ENCODE results near the gene C1orf52. TPM values are rescaled to one million over a fixed set of nuclear protein-coding genes. Genes with fewer than 3 reads are reported as not detected.

C1orf52 gene
- total RNA-seq, 1 donor from 2014 or later, result 22.5 TPM

DNA sequence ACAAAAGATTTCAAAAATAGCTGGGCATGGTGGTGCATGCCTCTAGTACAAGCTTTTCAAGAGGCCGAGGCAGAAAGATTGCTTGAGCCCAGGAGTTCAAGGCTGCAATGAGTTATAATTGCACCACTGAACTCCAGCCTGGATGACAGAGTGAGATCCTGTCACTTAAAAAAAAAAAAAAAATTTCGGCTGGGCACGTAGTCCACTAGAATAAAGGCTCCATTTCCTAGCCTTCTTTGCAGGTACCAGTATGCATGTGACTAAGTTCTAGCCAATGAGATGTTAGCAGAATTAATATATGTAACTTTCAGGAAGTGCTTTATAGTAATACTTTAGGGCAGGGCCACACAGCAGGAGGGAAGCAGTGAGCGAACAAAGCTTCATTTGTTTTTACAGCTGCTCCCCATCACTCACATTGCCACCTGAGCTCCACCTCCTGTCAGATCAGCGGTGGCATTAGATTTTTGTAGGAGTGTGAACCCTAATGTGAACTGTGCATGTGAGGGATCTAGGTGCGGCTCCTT, 29.8 kb downstream of the C1orf52 start:
- Histone ChIP-seq H3K27ac (no peak overlapping the region), H3K4me1 (peaks cover 11% of the 10 kb centered on the region), H3K27me3 (no peaks in the 10 kb centered on the region), H3K9me3 (no peaks in the 10 kb centered on the region), H3K4me3 (no peak overlapping the region), H3K36me3 (no peaks in the 10 kb centered on the region)
- DNase-seq (no peak), ATAC-seq (no peak)
- TF ChIP-seq, protein P1, sequence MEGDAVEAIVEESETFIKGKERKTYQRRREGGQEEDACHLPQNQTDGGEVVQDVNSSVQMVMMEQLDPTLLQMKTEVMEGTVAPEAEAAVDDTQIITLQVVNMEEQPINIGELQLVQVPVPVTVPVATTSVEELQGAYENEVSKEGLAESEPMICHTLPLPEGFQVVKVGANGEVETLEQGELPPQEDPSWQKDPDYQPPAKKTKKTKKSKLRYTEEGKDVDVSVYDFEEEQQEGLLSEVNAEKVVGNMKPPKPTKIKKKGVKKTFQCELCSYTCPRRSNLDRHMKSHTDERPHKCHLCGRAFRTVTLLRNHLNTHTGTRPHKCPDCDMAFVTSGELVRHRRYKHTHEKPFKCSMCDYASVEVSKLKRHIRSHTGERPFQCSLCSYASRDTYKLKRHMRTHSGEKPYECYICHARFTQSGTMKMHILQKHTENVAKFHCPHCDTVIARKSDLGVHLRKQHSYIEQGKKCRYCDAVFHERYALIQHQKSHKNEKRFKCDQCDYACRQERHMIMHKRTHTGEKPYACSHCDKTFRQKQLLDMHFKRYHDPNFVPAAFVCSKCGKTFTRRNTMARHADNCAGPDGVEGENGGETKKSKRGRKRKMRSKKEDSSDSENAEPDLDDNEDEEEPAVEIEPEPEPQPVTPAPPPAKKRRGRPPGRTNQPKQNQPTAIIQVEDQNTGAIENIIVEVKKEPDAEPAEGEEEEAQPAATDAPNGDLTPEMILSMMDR (IDR thresholded peaks at IDR 0.05), result no peak
- intact Hi-C loops (cut with DNase I), result no loop called here

DNA sequence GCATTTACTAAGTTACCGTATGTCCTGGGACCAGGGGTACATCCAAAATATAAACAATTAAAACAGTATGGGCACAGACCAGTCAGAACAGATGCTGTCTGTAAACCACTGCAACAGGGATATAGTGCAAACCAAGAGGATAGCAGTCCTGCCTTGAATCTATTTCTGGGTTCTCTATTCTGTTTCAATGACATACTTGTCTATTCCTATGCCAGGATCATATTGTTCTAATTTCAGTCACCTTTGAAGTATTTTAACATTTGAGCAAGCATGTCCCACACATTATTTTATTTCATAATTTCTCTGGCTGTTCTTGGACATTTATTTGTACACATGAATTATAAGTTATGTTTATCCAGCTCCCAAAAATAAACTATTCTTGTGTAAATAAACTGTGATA, 30.5 kb downstream of the C1orf52 start:
- no peaks in the 10 kb centered on the region for H3K27me3 ChIP-seq
- no peak overlapping the region for H3K27ac ChIP-seq
- no peak overlapping the region for H3K4me3 ChIP-seq
- DNase-seq (no peak), ATAC-seq (no peak)
- intact Hi-C loops (cut with DNase I), result no loop called here
- H3K36me3 ChIP-seq, result no peaks in the 10 kb centered on the region
- H3K4me1 ChIP-seq, result peaks cover 11% of the 10 kb centered on the region
- TF ChIP-seq, protein P1 (IDR thresholded peaks at IDR 0.05), result no peak
- no peaks in the 10 kb centered on the region for H3K9me3 ChIP-seq

DNA sequence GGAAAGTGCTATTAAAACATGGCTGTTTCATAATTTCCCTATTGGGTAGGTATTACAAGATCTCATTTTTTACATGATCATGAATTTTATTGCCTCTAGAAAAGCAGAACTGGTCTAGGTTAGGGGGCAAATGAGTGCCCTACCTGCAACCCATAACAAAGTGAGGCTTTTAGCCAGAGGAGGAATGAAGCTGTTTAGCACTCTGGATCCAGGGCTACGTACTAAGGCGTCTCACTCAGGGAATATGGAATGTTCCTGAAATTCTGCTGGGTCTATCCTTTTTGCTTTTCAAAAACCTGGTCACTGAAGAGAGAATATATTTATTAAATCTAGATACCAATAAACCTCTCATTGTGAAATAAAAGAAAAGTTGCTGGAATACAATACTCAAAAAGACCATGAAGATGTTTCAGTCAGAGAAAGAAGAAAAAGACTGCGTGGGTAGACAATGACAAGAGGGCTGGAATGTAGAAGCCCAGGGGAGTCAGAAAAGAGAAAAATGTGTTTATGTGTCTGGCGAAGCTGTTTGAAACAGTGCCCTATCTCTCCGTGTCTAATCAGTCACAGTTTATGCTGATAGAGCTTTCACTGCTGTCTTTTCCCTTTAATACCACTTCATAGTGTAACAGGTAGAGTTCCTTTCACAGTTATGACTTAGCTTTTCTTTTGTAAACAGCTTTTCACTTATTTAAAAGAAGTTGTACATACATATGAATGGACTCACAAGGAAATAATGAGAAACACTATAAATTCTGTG, 33.7 kb downstream of the C1orf52 start:
- H3K4me3 ChIP-seq, result no peak overlapping the region
- H3K27me3 ChIP-seq, result no peaks in the 10 kb centered on the region
- H3K4me1 ChIP-seq, result peaks cover 11% of the 10 kb centered on the region
- no peak for DNase-seq
- intact Hi-C loops (cut with DNase I), result no loop called here
- ATAC-seq, result no peak
- TF ChIP-seq, protein P1 (IDR thresholded peaks at IDR 0.05), result no peak
- H3K27ac ChIP-seq, result peak overlapping the region; percentile 71
- H3K9me3 ChIP-seq, result no peaks in the 10 kb centered on the region
- H3K36me3 ChIP-seq, result no peaks in the 10 kb centered on the region

DNA sequence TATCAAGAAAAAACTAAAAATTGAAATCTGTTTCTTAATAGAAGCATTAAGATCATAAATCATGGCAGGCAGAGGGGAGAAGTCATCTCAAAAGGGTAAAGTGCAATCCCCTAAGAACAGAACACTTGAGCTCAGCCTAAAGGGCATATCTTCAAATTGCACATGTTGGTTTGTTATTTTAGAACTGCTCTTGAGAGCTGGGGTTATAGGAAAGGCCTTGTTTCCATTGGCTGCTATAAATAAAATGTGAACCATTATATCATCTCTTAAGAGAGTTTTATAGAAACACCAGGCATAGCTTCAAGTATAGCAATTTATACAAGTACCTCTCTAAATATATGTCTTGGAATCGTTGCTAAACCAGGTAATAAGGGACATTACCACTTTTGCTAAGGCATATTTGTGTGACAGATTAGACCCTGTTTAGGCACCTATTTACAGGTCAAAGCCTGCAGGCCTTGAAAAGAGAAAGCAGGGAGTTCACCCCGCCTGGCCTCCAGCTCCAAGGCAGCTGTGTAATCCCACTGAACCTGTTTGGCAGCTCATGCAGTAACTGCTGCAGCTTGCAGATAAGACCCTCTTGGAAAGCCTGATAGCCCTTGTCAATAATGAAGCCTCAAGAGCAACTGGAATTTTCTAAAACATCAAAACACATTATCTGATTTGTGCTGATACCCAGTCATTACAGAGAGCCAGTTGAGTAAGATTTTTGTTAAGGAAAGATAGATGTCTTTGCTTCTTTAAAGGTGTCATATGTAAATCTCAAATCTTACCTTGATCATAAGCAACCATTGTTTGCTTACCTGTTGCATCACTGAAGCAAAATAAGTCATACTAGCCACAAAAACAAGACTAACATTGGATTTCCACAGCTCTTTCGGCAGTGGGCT, 34.5 kb downstream of the C1orf52 start:
- Histone ChIP-seq H3K9me3 (no peaks in the 10 kb centered on the region), H3K36me3 (no peaks in the 10 kb centered on the region), H3K27me3 (no peaks in the 10 kb centered on the region), H3K4me3 (no peak overlapping the region), H3K27ac (peak overlapping the region; percentile 71), H3K4me1 (peaks cover 11% of the 10 kb centered on the region)
- TF ChIP-seq, protein P1 (IDR thresholded peaks at IDR 0.05), result no peak
- DNase-seq (peak; percentile 70), ATAC-seq (peak; percentile 87)
- intact Hi-C loops (cut with DNase I), result no loop called here

DNA sequence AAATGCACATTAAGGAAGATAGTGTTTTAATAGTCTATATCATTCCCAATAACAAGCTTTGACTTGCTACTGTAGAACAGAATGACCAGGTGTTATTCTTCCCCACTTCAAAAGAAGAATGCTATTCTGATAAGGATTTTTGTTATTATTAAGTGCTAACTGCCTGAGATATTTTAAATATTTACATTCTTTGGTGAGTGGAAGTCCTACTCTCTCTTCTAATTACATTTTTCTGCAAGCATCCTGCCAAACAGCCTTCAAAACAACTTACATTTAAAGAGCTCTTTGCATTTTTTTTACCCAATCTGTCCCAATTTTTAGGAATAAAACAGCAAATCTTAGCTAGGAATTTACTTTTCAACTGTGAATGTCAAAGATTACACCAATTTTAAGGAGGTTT, 35.2 kb downstream of the C1orf52 start:
- H3K4me1 ChIP-seq, result peaks cover 11% of the 10 kb centered on the region
- no peaks in the 10 kb centered on the region for H3K9me3 ChIP-seq
- peak overlapping the region; percentile 71 for H3K27ac ChIP-seq
- H3K27me3 ChIP-seq, result no peaks in the 10 kb centered on the region
- DNase-seq (no peak), ATAC-seq (no peak)
- H3K4me3 ChIP-seq, result no peak overlapping the region
- TF ChIP-seq, protein P1 (IDR thresholded peaks at IDR 0.05), result no peak
- intact Hi-C loops (cut with DNase I), result no loop called here
- no peaks in the 10 kb centered on the region for H3K36me3 ChIP-seq

Measured in upper lobe of right lung (tissue), 1 donor.